Epithelial cell of proximal tubule (primary cell): ENCODE results near the gene CADM1. TPM values are rescaled to one million over a fixed set of nuclear protein-coding genes. Genes with fewer than 3 reads are reported as not detected.

Experiments
- DNase-seq: peaks from one replicate; pipeline ENCODE4 v3.0.0-alpha.2; 2011; ENCODE audit warnings: low read depth
- H3K4me3 ChIP-seq: 2 replicates; pipeline ENCODE4 v1.5.1; 2011; ENCODE audit warnings: low read depth, mild to moderate bottlenecking, low read length
- CTCF ChIP-seq: conservative IDR thresholded peaks from 2 replicates; pipeline ENCODE4 v1.5.1; 2012; ENCODE audit warnings: low read depth, mild to moderate bottlenecking, low read length
- total RNA-seq: library from RNA; depleted of rRNA; stranded (reverse); fragments of >200 nt; gene quantifications from 2 replicates; pipeline ENCODE4 v1.2.3, GENCODE V29; 2015

Gene CADM1
- total RNA-seq, 1 donor from 2014 or later: 21.3 TPM

- no peak for TF ChIP-seq CTCF
- DNase-seq: no peak
Measured at GRCh38 chr11:115527534-115528125, 23.4 kb upstream of the CADM1 start.

GRCh38 chr11:115525531-115526006 is 21.4 kb upstream of the CADM1 start:
- TF ChIP-seq CTCF: no peak
- DNase-seq: no peak
- no peak overlapping the region for H3K4me3 ChIP-seq

More at GRCh38 chr11:115527534-115528125, 23.4 kb upstream of the CADM1 start:
- no peak overlapping the region for H3K4me3 ChIP-seq

GRCh38 chr11:115524572-115524971 is 20.4 kb upstream of the CADM1 start:
- H3K4me3 ChIP-seq: no peak overlapping the region
- TF ChIP-seq CTCF: no peak

GRCh38 chr11:115523727-115524399 is 19.6 kb upstream of the CADM1 start:
- no peak overlapping the region for H3K4me3 ChIP-seq
- TF ChIP-seq CTCF: no peak
- DNase-seq: no peak

More at GRCh38 chr11:115524572-115524971, 20.4 kb upstream of the CADM1 start:
- DNase-seq: no peak

GRCh38 chr11:115522302-115522701 is 18.1 kb upstream of the CADM1 start:
- no peak for TF ChIP-seq CTCF
- H3K4me3 ChIP-seq: no peak overlapping the region
- DNase-seq: no peak

- no peak for TF ChIP-seq CTCF
- H3K4me3 ChIP-seq: no peak overlapping the region
- no peak for DNase-seq
Measured at GRCh38 chr11:115521825-115522224, 17.6 kb upstream of the CADM1 start.
